ENCODE results near the gene MANF.
"Not testable (repeated sequence)": the region's sequence is repeated elsewhere in the genome, so short reads cannot be mapped to it uniquely, and the experiment has no call there.

MANF gene

GRCh38 chr3:51373658-51374421, 11.3 kb upstream of the MANF start:
- DNase-seq (ENCODE audit: low read depth), result no peak

GRCh38 chr3:51374456-51374855, 10.6 kb upstream of the MANF start:
- DNase-seq (ENCODE audit: low read depth), result no peak

GRCh38 chr3:51375136-51375535, 10.0 kb upstream of the MANF start:
- no peak for DNase-seq (ENCODE audit: low read depth)

GRCh38 chr3:51375571-51375970, 9.5 kb upstream of the MANF start:
- DNase-seq (ENCODE audit: low read depth), result no peak

GRCh38 chr3:51378065-51378464, 7.0 kb upstream of the MANF start:
- DNase-seq (ENCODE audit: low read depth), result no peak

GRCh38 chr3:51378726-51379125, 6.4 kb upstream of the MANF start:
- DNase-seq (ENCODE audit: low read depth), result no peak

- no peak for DNase-seq (ENCODE audit: low read depth)
Measured at GRCh38 chr3:51379301-51379700, 5.8 kb upstream of the MANF start.

GRCh38 chr3:51379746-51380455, 5.2 kb upstream of the MANF start:
- no peak for DNase-seq (ENCODE audit: low read depth)

GRCh38 chr3:51380601-51381332, 4.3 kb upstream of the MANF start:
- DNase-seq (ENCODE audit: low read depth), result no peak

GRCh38 chr3:51381333-51381705, 3.8 kb upstream of the MANF start:
- no peak for DNase-seq (ENCODE audit: low read depth)

GRCh38 chr3:51382076-51382745, 2.9 kb upstream of the MANF start:
- no peak for DNase-seq (ENCODE audit: low read depth)

GRCh38 chr3:51382947-51383578, 2.0 kb upstream of the MANF start:
- no peak for DNase-seq (ENCODE audit: low read depth)

- DNase-seq (ENCODE audit: low read depth), result no peak
Measured at GRCh38 chr3:51384055-51384725, 901 bp upstream of the MANF start.

- DNase-seq (ENCODE audit: low read depth), result no peak
Measured at GRCh38 chr3:51385621-51386091, 565 bp downstream of the MANF start.

GRCh38 chr3:51386159-51386851, 1.2 kb downstream of the MANF start:
- no peak for DNase-seq (ENCODE audit: low read depth)

- no peak for DNase-seq (ENCODE audit: low read depth)
Measured at GRCh38 chr3:51386852-51387229, 1.8 kb downstream of the MANF start.

GRCh38 chr3:51387281-51387680, 2.2 kb downstream of the MANF start:
- DNase-seq (ENCODE audit: low read depth), result not testable (repeated sequence)

GRCh38 chr3:51388286-51389029, 3.4 kb downstream of the MANF start:
- no peak for DNase-seq (ENCODE audit: low read depth)

GRCh38 chr3:51389423-51390183, 4.5 kb downstream of the MANF start:
- peak; percentile 42 for DNase-seq (ENCODE audit: low read depth)

All from fibroblast of gingiva (primary cell).